ENCODE measurements around the gene TEX2. TPM values are rescaled to one million over a fixed set of nuclear protein-coding genes. Genes with fewer than 3 reads are reported as not detected.

TEX2 gene
- total RNA-seq, 1 donor from 2014 or later, result 11.6 TPM

GRCh38 chr17:64297467-64298088, 34.5 kb upstream of the TEX2 start:
- no peak for DNase-seq (ENCODE audit: low read depth)
- TF ChIP-seq CTCF (conservative IDR thresholded peaks at IDR 0.05; ENCODE audit: low read depth, low read length), result no peak
- no peak overlapping the region for H3K4me3 ChIP-seq (ENCODE audit: low read depth, low read length)

GRCh38 chr17:64296246-64296645, 33.2 kb upstream of the TEX2 start:
- TF ChIP-seq CTCF (conservative IDR thresholded peaks at IDR 0.05; ENCODE audit: low read depth, low read length), result no peak
- no peak for DNase-seq (ENCODE audit: low read depth)

GRCh38 chr17:64295146-64295545, 32.1 kb upstream of the TEX2 start:
- H3K4me3 ChIP-seq (ENCODE audit: low read depth, low read length), result no peak overlapping the region
- DNase-seq (ENCODE audit: low read depth), result no peak
- no peak for TF ChIP-seq CTCF (conservative IDR thresholded peaks at IDR 0.05; ENCODE audit: low read depth, low read length)

More at GRCh38 chr17:64296246-64296645, 33.2 kb upstream of the TEX2 start:
- H3K4me3 ChIP-seq (ENCODE audit: low read depth, low read length), result no peak overlapping the region

- peak; percentile 59 for TF ChIP-seq CTCF (conservative IDR thresholded peaks at IDR 0.05; ENCODE audit: low read depth, low read length)
- no peak for DNase-seq (ENCODE audit: low read depth)
- H3K4me3 ChIP-seq (ENCODE audit: low read depth, low read length), result no peak overlapping the region
Observed at GRCh38 chr17:64291268-64291851, 28.3 kb upstream of the TEX2 start.

- no peak for DNase-seq (ENCODE audit: low read depth)
- H3K4me3 ChIP-seq (ENCODE audit: low read depth, low read length), result no peak overlapping the region
- no peak for TF ChIP-seq CTCF (conservative IDR thresholded peaks at IDR 0.05; ENCODE audit: low read depth, low read length)
Observed at GRCh38 chr17:64289741-64290141, 26.7 kb upstream of the TEX2 start.

GRCh38 chr17:64282753-64283080, 19.7 kb upstream of the TEX2 start:
- TF ChIP-seq CTCF (conservative IDR thresholded peaks at IDR 0.05; ENCODE audit: low read depth, low read length), result no peak

More at GRCh38 chr17:64282753-64283080, 19.7 kb upstream of the TEX2 start:
- no peak overlapping the region for H3K4me3 ChIP-seq (ENCODE audit: low read depth, low read length)
- no peak for DNase-seq (ENCODE audit: low read depth)
